ENCODE data around the gene TXNDC17. TPM values are rescaled to one million over a fixed set of nuclear protein-coding genes. Genes with fewer than 3 reads are reported as not detected.
"Not testable (repeated sequence)": the region's sequence is repeated elsewhere in the genome, so short reads cannot be mapped to it uniquely, and the experiment has no call there.

TXNDC17 gene
- polyA plus RNA-seq (ENCODE audit: insufficient read length) = 52.7 TPM

GRCh38 chr17:6640536-6641246, at the start of gene TXNDC17, which contains the start of gene KIAA0753:
Gene TXNDC17 (plus strand): TSS chr17:6641060. CDS start chr17:6641083, 23 bp downstream.
Gene KIAA0753 (minus strand): TSS chr17:6640711. CDS start chr17:6635103, 5,608 bp downstream.
- DNase-seq (ENCODE audit: low read depth) = peak; percentile 75

- DNase-seq (ENCODE audit: low read depth) = no peak
Observed at GRCh38 chr17:6591599-6592158, 49.2 kb upstream of the TXNDC17 start.

- no peak for DNase-seq (ENCODE audit: low read depth)
Observed at GRCh38 chr17:6592173-6592572, 48.7 kb upstream of the TXNDC17 start.

- not testable (repeated sequence) for DNase-seq (ENCODE audit: low read depth)
Observed at GRCh38 chr17:6593371-6593770, 47.5 kb upstream of the TXNDC17 start.

- no peak for DNase-seq (ENCODE audit: low read depth)
Observed at GRCh38 chr17:6596081-6596480, 44.8 kb upstream of the TXNDC17 start.

DNA sequence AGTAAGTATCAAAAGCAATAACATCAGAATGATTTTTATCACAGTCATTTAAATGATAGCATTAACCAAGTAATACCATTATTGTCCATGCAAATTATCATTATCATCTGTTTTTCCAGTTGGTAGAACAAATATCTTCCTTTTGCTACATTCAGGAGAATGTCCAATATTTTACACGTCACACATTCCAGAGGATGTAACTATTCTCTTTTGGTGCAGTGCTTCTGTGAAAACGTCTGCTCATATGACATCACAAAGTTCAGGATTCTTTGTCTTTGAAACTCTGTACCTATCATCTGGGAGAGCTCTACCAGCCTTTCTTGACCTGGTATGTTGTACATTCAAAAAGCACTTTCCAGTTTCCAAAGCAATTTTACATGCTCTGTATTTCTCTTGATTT, 44.3 kb upstream of the TXNDC17 start:
- DNase-seq (ENCODE audit: low read depth) = no peak

DNA sequence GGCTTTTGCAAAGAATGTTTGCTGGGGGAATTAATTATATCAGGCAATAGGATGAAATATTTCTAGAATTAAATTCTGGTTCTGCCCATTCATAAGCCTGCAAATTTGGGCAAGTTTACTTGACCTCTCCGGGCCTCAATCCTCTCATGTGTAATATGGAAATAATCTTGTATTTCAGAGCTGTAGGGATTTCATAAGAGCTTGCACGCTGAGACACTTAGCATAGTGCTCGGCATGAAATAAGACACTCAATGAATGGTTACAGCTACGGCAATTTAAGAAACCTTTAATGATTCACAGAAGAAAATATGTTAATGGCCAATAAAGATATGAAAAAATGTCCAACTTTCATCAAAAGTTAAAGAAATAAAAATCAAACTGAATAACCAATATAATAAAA, 43.9 kb upstream of the TXNDC17 start:
- DNase-seq (ENCODE audit: low read depth) = no peak

GRCh38 chr17:6597727-6598126, 43.1 kb upstream of the TXNDC17 start:
- no peak for DNase-seq (ENCODE audit: low read depth)

GRCh38 chr17:6599364-6599763, 41.5 kb upstream of the TXNDC17 start:
- no peak for DNase-seq (ENCODE audit: low read depth)

DNA sequence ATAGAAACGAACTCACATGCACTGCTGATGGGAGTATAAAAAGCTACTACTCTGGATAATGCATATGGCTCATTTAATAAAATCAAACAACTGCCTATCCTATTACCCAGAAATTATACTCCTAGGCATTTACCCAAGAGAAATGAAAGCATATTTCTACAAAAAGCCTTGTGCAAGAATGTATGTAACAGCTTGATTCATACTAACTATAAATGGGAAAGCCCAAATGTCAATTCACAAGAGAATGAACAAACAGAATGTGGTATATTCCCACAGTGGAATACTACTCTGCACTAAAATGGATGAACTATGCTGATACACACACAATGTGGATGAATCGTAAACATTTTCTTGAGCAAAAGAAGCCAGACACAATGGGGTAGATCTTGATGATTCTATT, 38.7 kb upstream of the TXNDC17 start:
- no peak for DNase-seq (ENCODE audit: low read depth)

DNA sequence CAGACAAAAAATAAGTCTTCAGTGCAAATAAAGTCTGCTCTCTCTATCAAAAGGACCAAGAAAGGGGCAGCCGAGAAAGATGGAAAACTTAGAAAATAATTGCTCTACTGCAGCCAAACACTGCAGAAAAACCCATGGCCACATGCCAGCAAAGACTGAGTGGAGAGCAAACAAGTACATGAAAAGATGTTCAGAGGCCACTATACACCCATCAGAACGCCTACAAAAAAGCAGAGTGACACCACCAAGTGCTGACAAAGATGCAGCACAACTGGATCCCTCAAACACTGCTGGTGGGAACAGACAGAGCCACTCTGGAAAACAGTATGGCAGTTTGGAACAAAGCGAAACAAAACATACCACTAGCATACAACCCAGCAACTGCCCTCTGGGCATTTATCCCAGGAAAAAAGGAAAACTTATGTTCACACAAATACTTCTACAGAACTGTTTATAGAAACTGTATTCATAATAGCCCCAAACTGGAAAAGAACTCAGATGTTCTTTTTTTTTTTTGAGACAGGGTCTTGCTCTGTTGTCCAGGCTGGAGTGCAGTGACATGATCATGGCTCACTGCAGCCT, 37.0 kb upstream of the TXNDC17 start:
- peak; percentile 20 for DNase-seq (ENCODE audit: low read depth)

DNA sequence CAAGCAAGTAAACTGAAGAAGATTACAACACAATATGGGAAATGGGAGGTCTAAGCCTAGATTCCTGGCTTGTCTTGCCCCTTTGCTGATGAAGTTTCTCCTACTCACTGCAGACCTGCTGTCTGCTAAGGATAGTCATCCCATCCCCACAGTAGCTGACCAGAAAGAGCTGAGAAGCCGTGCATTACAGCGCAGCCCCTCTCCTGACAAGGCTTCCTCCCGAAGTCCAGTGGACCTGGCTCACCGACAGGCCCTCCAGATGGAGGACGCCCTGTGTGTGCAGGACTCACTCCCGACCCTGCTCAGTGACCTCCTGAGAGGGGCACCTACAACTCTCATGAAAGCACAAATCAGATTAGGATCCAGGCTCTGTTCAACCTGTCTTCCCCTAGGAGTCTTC, 35.7 kb upstream of the TXNDC17 start:
- no peak for DNase-seq (ENCODE audit: low read depth)

DNA sequence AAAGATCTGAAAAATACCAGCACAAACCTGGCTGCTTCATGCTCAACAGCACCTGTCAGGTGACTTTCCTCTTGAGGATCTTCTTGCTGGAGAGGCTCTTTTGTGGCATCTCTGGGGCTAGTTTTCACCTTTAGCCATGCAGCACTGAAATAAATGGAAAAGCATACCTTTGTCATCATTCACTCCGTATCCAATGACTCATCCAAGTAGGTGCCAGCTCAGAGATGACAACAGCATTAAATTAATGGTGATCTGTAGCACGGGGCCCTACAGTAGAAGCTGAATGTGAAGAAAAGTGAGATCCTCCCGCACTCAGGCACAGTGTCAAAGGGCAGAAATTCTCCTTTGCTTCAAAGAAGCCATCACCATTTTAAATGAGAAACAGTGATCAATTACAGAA, 32.5 kb upstream of the TXNDC17 start:
- no peak for DNase-seq (ENCODE audit: low read depth)

DNA sequence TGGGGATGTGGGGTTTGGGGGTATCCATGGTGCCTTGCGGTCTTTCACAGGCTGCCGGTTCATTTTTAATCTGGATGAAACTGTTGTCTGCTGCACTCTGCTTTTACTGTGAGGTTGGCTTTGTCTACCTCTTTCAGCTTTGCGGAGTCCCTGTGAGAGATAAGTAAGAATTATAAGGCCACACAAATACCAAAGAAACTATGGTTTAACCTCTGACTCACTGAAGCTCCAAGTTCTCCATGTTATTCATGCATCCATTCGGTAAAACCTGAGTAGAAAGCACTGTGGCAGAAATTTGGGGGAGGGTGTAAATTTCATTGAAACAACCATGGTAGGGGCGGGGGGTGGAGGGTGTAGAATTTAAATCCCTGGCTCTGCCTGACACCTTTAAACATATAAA, 30.8 kb upstream of the TXNDC17 start:
- no peak for DNase-seq (ENCODE audit: low read depth)

DNA sequence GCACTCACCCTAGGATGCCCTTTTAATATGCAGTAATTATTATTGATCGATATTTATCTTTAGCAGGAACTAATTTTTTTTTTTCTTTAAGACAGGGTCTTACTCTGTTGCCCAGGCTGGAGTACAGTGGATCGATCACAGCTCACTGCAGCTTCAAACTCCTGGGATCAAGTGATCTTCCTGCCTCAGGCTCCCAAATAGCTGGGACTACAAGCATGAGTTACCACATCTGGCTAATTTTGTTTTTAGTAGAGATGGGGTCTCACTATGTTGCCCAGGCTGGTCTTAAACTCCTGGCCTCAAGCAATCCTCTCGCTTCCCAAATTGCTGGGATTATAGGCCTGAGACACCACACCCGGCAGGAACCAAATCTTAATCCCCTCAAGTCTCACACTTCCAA, 29.6 kb upstream of the TXNDC17 start:
- no peak for DNase-seq (ENCODE audit: low read depth)

- DNase-seq (ENCODE audit: low read depth) = no peak
Observed at GRCh38 chr17:6623941-6624340, 16.9 kb upstream of the TXNDC17 start.

DNA sequence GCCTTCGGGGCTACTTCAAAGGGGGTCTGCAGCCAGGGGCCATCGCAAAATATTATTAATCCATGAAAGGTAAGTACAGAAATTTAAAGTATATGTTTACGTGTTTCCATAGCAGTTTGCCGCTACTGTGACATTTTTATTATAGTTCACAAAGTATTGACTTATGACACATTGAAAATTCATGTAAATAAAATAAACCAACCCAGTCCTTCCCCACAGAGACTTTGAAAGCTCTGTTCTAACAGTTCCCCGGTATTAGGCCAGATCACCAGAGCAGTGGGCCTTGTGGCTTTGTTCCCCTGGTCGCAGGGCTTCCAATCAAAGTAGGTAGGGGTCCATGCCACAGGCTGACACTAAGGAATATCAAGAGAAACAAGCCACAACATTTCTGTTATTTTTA, 14.2 kb upstream of the TXNDC17 start:
- DNase-seq (ENCODE audit: low read depth) = no peak

GRCh38 chr17:6627019-6627418, 13.8 kb upstream of the TXNDC17 start:
- no peak for DNase-seq (ENCODE audit: low read depth)

DNA sequence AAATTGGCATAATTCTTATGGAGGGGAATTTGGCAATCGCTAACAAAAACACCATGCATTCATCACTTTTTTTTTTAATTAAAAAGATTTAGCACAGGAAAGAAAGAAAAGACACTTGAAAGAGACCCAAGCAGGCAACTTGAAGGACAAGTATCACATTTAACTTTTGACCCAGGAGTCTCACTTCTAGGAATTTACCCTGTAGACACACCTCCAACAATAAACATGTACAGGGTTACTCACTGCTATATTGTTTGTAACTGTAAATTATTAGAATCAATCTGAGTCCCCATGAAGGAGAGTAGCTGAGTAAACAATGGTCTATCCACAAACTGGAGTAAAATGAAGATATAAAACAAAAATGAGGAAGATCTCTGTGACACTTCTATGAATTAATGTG, 10.5 kb upstream of the TXNDC17 start:
- no peak for DNase-seq (ENCODE audit: low read depth)

DNA sequence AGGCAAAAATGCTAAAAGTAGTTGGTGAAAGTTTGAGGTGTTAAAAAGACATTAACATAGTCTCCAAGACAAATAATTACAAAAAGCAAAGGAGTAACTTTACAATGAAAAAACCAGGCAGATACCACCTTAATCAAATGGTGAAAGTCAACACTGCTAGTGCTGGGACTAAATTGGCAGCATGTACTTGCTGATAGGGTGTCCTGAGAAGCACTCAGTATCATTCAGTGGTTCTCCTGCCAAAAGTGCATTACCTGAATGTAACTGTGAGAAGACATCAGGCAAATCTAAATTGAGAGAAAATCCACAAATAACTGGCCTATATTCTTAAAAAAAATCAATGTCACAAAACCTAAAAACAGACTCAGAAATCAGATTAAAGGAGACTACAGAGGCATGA, 8.3 kb upstream of the TXNDC17 start:
- no peak for DNase-seq (ENCODE audit: low read depth)

DNA sequence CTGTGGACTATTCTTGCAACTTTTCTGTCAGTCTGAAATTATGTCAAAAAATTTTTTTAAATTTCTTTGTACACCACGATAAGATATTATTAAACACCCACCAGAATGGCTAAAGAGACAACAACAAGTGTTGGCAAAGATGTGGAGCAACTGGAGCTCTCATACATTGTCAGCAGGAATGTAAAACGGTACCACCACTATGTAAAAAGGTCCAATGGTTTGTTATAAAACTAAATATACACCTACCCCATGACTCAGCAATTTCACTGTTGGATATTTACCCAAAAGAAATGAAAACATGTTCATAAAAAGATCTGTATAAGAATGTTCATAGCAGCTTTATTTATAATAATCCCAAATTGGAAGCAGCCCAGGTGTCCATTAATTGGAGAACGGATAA, 7.6 kb upstream of the TXNDC17 start:
- DNase-seq (ENCODE audit: low read depth) = no peak

DNA sequence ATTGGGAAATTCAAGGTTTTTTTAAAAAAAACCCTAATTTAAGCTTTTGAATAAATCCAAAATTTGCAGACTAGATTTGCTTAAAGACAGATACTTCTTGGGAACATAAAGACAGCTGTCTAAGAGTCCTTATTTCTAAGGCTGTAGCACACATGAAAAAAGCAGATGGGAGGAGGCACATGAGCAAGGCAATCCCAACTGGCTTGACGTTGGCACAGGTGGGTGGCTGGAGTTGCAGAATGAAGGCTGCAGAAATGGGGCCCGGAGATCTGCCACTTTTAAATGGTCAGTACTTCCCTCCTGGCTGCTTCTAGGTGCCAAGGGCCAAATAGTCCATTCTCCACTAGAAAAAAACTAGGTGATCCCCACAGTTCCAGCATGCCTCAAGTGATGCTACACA, 4.8 kb upstream of the TXNDC17 start:
- no peak for DNase-seq (ENCODE audit: low read depth)

All from forelimb muscle (tissue), 1 donor.